GM12878 (cell line): ENCODE data around the gene TUBA8. TPM values are rescaled to one million over a fixed set of nuclear protein-coding genes. Genes with fewer than 3 reads are reported as not detected.

Experiments used
- ATF7 ChIP-seq: fragments of 450-650 bp; IDR thresholded peaks from 2 replicates; pipeline ENCODE4 v1.6.1; 2016; ENCODE audit warnings: low read depth, mild to moderate bottlenecking
- BHLHE40 ChIP-seq, 2 experiments: fragments of 450-650 bp in 1 of 2; IDR thresholded peaks; 2 replicates each; pipeline ENCODE4 v1.6.1; 2011 to 2017; ENCODE audit warnings: low read depth in 2 of 2, borderline replicate concordance in 1 of 2, improper control_type of control experiment in 1 of 2, low read length in 1 of 2, mild to moderate bottlenecking in 1 of 2
- CREB1 ChIP-seq: IDR thresholded peaks from 2 replicates; pipeline ENCODE4 v1.6.1; 2012; ENCODE audit warnings: low read depth, mild to moderate bottlenecking, inconsistent platforms
- E2F4 ChIP-seq: IDR thresholded peaks from 2 replicates; pipeline ENCODE4 v1.6.1; 2012; ENCODE audit warnings: low read depth, low read length, improper control_type of control experiment
- GATAD2B ChIP-seq: fragments of 450-650 bp; conservative IDR thresholded peaks from 2 replicates; pipeline ENCODE4 v1.6.1; 2017; ENCODE audit warnings: low read depth, mild to moderate bottlenecking, moderate library complexity
- HCFC1 ChIP-seq: fragments of 150-350 bp; IDR thresholded peaks from 2 replicates; pipeline ENCODE4 v1.6.1; 2014; ENCODE audit warnings: low read length
- MTA3 ChIP-seq: IDR thresholded peaks from 2 replicates; pipeline ENCODE4 v1.6.1; 2012; ENCODE audit warnings: low read length, inconsistent platforms, borderline replicate concordance
- MYB ChIP-seq: fragments of 150-350 bp; IDR thresholded peaks from 2 replicates; pipeline ENCODE4 v1.6.1; 2014; ENCODE audit warnings: mild to moderate bottlenecking, low read depth, low read length, borderline replicate concordance
- NBN ChIP-seq: fragments of 450-650 bp; IDR thresholded peaks from 2 replicates; pipeline ENCODE4 v1.6.1; 2016
- NFIC ChIP-seq: IDR thresholded peaks from 2 replicates; pipeline ENCODE4 v1.6.1; 2012; ENCODE audit warnings: low read depth, mild to moderate bottlenecking, inconsistent platforms, low read length, moderate library complexity
- RAD51 ChIP-seq: fragments of 450-650 bp; IDR thresholded peaks from 2 replicates; pipeline ENCODE4 v1.6.1; 2016; ENCODE audit warnings: moderate library complexity, mild to moderate bottlenecking, inconsistent platforms
- RFX5 ChIP-seq: IDR thresholded peaks from 2 replicates; pipeline ENCODE4 v1.6.1; 2011; ENCODE audit warnings: low read depth, low read length, improper control_type of control experiment
- polyA plus RNA-seq, 11 experiments: library from polyadenylated mRNA; depleted of rRNA in 4 of 11; unstranded in 6 of 11; stranded (reverse) in 5 of 11; fragments of >200 nt; fragmentation: Nextera tagmentation in 4 of 11; fragmentation: Illumina TruSeq in 1 of 11; extraction: Ambion mirVana in 4 of 11; extraction: Trizol in 1 of 11; gene quantifications; 1 replicate in 1 of 11; 2 replicates in 10 of 11; pipeline versions ENCODE4 v1.2.1 to v1.2.3, GENCODE V29; 2011 to 2016; ENCODE audit warnings: inconsistent platforms in 2 of 11, missing spikeins in 2 of 11, low read depth in 1 of 11
- total RNA-seq, 4 experiments: library from RNA; depleted of rRNA in 3 of 4; stranded (reverse); fragments of >200 nt in 3 of 4; fragmentation: Illumina TruSeq in 1 of 4; extraction: Trizol in 1 of 4; gene quantifications; 2 replicates each; pipeline versions ENCODE4 v1.2.1 to v1.2.3, GENCODE V29; 2013 to 2021
- TF ChIP-seq, protein P1 (sequence below): fragments of 450-650 bp; IDR thresholded peaks from 2 replicates; pipeline ENCODE4 v1.6.1; 2016; ENCODE audit warnings: mild to moderate bottlenecking

TUBA8 gene
- total and polyA plus RNA-seq, 10 of the 15 experiments (the other 5 are each of a cell fraction or from before 2014, with no cell fraction given), result 2.2 to 30.3 (median 21.0) TPM

GRCh38 chr22:18062421-18062820 is 48.2 kb upstream of the TUBA8 start (continued):
- TF ChIP-seq E2F4 (no peak), NBN (no peak), NFIC (no peak), RAD51 (no peak), HCFC1 (no peak), ATF7 (no peak), MYB (no peak), MTA3 (no peak), RFX5 (no peak), BHLHE40 (IDR thresholded peaks at IDR 0.05; ENCODE audit: borderline replicate concordance in 1 of 2, low read depth in 2 of 2, low read length in 1 of 2) (no peak), GATAD2B (no peak), CREB1 (no peak)
- TF ChIP-seq, protein P1, sequence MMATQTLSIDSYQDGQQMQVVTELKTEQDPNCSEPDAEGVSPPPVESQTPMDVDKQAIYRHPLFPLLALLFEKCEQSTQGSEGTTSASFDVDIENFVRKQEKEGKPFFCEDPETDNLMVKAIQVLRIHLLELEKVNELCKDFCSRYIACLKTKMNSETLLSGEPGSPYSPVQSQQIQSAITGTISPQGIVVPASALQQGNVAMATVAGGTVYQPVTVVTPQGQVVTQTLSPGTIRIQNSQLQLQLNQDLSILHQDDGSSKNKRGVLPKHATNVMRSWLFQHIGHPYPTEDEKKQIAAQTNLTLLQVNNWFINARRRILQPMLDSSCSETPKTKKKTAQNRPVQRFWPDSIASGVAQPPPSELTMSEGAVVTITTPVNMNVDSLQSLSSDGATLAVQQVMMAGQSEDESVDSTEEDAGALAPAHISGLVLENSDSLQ, result no peak
